ENCODE measurements around the gene UNC13D. TPM values are rescaled to one million over a fixed set of nuclear protein-coding genes. Genes with fewer than 3 reads are reported as not detected.

UNC13D gene
- total RNA-seq, 1 donor: 0.86 TPM

- H3K4me3 ChIP-seq (ENCODE audit: low read depth, low read length): no peak overlapping the region
- DNase-seq (ENCODE audit: low read depth): no peak
- no peak for TF ChIP-seq CTCF (IDR thresholded peaks at IDR 0.05; ENCODE audit: insufficient read depth, low read depth, low read length)
These were observed 6.9 kb upstream of the UNC13D start for GRCh38 chr17:75850928-75851692.

DNA sequence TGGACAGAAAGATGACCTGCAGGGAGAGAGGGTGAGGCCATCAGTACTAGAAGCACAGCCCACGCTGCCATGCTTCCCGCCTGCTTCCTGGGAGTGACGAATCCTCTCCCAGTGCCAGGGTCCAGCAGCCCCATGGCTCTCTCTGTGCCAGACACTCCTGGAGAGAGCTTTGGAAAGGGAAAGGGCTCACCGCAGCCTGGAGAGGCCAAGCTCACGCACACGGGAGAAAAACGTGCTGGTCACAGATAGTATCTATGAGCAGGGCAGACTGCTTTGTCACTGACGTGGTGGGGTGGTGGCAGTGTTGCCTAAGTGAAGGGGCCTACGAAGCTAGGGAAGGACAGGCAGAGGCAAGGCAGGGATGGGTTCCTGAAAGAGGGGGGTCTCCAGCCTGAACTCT lies 5.5 kb upstream of the UNC13D start:
- DNase-seq (ENCODE audit: low read depth): no peak

DNA sequence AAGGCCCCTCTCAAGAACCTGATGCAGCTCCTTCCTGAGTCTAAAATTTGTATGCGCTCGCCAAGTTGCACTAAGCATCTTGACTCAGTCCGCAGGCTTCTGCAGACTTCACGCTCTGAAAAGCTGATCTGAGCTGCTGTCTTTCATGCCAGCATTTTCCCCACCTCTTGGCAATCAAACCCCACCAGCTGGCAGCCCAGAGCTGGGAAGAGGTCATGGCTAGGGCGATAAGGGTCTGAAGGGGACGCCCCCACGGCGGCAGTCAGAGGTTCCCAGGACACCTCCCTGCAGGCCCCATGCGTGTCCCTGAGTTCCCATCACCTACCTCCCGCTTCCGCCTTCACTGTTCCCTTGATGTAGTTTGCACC lies 5.1 kb upstream of the UNC13D start:
- DNase-seq (ENCODE audit: low read depth): no peak
- no peak overlapping the region for H3K4me3 ChIP-seq (ENCODE audit: low read depth, low read length)
- no peak for TF ChIP-seq CTCF (IDR thresholded peaks at IDR 0.05; ENCODE audit: insufficient read depth, low read depth, low read length)

More for the DNA sequence above, 5.5 kb upstream of the UNC13D start:
- no peak overlapping the region for H3K4me3 ChIP-seq (ENCODE audit: low read depth, low read length)
- TF ChIP-seq CTCF (IDR thresholded peaks at IDR 0.05; ENCODE audit: insufficient read depth, low read depth, low read length): no peak

DNA sequence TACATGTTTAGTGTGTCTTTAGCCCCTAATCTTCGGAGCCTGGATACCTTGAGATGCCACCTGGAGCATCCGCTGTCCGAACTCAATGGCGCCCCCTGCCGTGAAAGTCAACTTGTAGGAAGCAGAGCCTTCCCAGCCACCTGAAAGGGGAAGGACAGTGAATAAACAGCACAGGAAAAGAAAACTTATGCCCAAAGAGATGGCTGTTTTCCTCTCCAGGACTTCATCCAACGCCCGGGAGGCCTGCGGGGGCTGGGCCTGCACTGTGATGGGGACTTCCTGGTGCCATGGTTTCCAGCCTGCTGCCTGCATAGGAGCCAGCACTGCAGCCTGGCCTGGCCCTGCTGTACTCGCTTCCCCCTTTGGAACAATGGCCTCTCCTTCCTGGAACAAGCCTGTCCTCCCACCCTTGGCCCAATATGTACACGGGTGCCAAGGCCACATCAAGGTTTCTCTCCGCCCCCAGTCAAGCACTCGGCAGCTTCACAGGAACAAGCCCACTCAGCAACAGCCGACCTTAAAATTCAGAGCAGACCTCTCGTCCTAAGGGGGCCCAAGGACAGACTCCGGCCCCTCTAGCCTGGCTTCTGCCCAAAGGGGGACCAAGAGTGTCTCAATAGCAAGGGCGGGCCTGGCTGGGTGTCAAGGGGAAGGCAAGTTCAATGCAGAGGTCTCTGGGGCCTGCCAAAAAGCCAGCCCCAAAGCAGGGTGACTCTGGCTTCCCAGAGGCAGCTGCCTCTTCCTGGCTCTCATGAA lies 4.5 kb upstream of the UNC13D start:
- TF ChIP-seq CTCF (IDR thresholded peaks at IDR 0.05; ENCODE audit: insufficient read depth, low read depth, low read length): peak; percentile 80
- peak; percentile 53 for DNase-seq (ENCODE audit: low read depth)

DNA sequence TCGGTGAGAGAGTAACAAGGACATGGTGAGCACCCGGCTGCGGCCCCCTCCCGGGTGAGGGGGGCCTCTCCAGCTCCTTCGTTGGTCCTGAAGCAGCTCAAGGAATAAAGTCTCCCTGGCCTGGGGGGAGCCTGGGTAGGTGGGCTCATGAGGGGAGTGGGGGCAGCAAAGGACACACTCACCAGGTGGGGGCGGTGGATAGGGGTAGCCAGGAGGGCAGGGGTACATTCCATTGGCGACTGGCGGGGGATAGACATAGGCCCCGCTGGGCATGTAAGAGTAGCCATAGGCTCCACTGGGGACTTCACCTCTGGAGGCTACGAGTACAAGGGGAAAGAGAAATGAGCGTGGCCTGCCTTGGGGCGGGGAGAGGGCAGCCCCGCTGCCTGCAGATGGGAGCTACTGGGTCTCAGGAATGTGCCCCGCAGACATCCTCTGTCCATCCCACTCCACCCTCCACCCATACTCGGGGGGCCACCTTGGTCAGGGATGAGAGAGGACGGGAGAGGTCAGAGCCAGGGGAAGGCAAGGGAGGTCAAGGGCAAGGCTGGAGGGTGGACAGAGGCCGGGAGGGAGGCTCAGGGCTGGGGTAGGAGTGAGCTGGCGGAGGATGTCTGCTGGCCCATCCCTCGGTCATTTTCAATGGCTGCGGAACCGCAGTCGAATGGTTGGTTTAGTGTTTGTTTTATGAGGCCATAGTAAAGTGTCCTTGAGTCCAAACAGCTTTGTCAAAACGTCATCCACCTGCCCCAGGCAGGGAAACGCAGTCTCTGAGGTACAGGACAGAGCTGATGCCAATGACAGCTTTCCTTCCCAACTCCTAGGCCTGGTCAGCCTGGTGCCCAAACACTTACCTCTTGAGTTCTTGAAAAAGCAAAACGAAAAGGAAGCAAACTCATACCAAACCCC lies 3.7 kb upstream of the UNC13D start:
- TF ChIP-seq CTCF (IDR thresholded peaks at IDR 0.05; ENCODE audit: insufficient read depth, low read depth, low read length): no peak
- DNase-seq (ENCODE audit: low read depth): no peak
- H3K4me3 ChIP-seq (ENCODE audit: low read depth, low read length): no peak overlapping the region

More for the DNA sequence above, 4.5 kb upstream of the UNC13D start:
- H3K4me3 ChIP-seq (ENCODE audit: low read depth, low read length): no peak overlapping the region

Data from fibroblast of villous mesenchyme (primary cell).